Measurements from ENCODE around the gene RFX4.

RFX4 gene

GRCh38 chr12:106783515-106783914 lies 200.7 kb downstream of the RFX4 start:
- no peak overlapping the region for H3K4me3 ChIP-seq (replicated peaks; ENCODE audit: low read depth, low read length)
- no peak for DNase-seq (ENCODE audit: low read depth)
- TF ChIP-seq CTCF (IDR thresholded peaks at IDR 0.05; ENCODE audit: low read length, missing control alignments) = no peak

- no peak for DNase-seq (ENCODE audit: low read depth)
- peak; percentile 13 for TF ChIP-seq CTCF (IDR thresholded peaks at IDR 0.05; ENCODE audit: low read length, missing control alignments)
- H3K4me3 ChIP-seq (replicated peaks; ENCODE audit: low read depth, low read length) = no peak overlapping the region
Observed at GRCh38 chr12:106790020-106790419, 207.2 kb downstream of the RFX4 start.

- TF ChIP-seq CTCF (IDR thresholded peaks at IDR 0.05; ENCODE audit: low read length, missing control alignments) = no peak
- DNase-seq (ENCODE audit: low read depth) = no peak
- H3K4me3 ChIP-seq (replicated peaks; ENCODE audit: low read depth, low read length) = no peak overlapping the region
Observed at GRCh38 chr12:106791531-106791930, 208.7 kb downstream of the RFX4 start.

- no peak for DNase-seq (ENCODE audit: low read depth)
- no peak for TF ChIP-seq CTCF (IDR thresholded peaks at IDR 0.05; ENCODE audit: low read length, missing control alignments)
- H3K4me3 ChIP-seq (replicated peaks; ENCODE audit: low read depth, low read length) = no peak overlapping the region
Observed at GRCh38 chr12:106794369-106794768, 211.6 kb downstream of the RFX4 start.

- no peak for DNase-seq (ENCODE audit: low read depth)
Observed at GRCh38 chr12:106801167-106801708, 218.4 kb downstream of the RFX4 start.

GRCh38 chr12:106801830-106802533 lies 219.2 kb downstream of the RFX4 start:
- no peak for DNase-seq (ENCODE audit: low read depth)
- H3K4me3 ChIP-seq (replicated peaks; ENCODE audit: low read depth, low read length) = no peak overlapping the region
- TF ChIP-seq CTCF (IDR thresholded peaks at IDR 0.05; ENCODE audit: low read length, missing control alignments) = no peak

More at GRCh38 chr12:106801167-106801708, 218.4 kb downstream of the RFX4 start:
- H3K4me3 ChIP-seq (replicated peaks; ENCODE audit: low read depth, low read length) = no peak overlapping the region
- TF ChIP-seq CTCF (IDR thresholded peaks at IDR 0.05; ENCODE audit: low read length, missing control alignments) = no peak

GRCh38 chr12:106804668-106805067 lies 221.9 kb downstream of the RFX4 start:
- no peak for TF ChIP-seq CTCF (IDR thresholded peaks at IDR 0.05; ENCODE audit: low read length, missing control alignments)
- H3K4me3 ChIP-seq (replicated peaks; ENCODE audit: low read depth, low read length) = no peak overlapping the region
- no peak for DNase-seq (ENCODE audit: low read depth)
